GM18873 (cell line): ENCODE results near the gene RASAL2.
"Not testable (repeated sequence)": the region's sequence is repeated elsewhere in the genome, so short reads cannot be mapped to it uniquely, and the experiment has no call there.

Source experiments
- ATAC-seq: cut with Tn5 transposase; IDR thresholded peaks from one replicate; pipeline ENCODE4 v1.9.1; 2021; ENCODE audit warnings: mild to moderate bottlenecking, moderate library complexity, moderate number of reproducible peaks; ENCODE audit not compliant: unreplicated experiment, low FRiP score

RASAL2 gene

DNA sequence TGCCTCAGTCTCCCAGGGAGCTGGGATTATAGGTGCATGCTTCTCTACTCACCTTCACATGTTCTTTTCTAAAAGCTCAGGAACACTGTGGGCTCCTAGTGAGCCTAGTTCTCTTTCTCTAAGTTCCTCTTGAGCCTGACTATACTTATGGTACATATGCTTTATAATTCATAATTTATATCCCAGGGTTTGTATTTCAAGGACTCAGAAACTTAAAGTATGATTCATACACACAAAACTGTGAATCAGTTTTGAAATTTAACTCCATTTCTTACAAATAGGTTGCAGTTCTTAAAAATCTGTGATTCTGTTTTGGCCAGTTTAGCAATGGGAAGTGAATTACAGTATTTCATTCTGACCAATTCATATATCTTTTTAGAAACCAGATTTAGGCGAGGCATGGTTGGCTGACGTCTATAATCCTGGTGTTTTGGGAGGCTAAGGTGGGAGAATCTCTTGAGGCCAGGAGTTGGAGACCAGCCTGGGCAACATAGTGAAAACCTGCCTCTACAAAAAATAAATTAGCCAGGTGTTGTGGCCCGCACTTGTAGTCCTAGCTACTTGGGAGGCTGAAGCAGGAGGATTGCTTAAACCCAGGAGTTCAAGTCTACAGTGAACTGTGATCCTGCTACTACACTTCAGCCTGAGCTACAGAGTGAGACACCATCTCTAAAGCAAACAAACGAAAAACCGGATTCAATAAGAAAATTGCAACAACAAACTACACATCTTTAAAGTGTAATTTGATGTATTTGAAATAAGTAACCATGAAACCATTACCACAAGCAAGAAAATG, 15.6 kb downstream of the RASAL2 start:
- no peak for ATAC-seq

GRCh38 chr1:178115260-178115659, 21.4 kb downstream of the RASAL2 start:
- no peak for ATAC-seq

- ATAC-seq: no peak
Measured at GRCh38 chr1:178118524-178118923, 24.6 kb downstream of the RASAL2 start.

DNA sequence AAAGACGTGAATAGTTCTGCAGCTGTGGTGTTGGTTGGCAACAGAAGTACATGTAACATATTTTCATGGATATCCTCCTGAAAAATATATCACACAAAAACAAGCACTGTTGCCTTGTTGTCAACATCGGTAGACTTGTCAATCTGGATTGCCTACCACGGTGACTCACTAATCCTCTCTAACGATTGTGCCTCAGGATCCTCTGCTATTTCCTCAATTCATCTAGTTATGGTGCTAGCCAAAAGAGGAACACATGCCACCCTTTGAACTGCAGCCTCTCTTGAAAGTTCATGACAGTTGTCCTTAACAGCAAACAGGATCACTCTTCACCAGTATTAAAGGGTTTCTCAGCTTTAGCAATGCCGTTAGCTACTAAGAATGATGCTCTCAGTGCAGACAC, 25.7 kb downstream of the RASAL2 start:
- ATAC-seq: no peak

- no peak for ATAC-seq
Measured at GRCh38 chr1:178120088-178120487, 26.2 kb downstream of the RASAL2 start.

DNA sequence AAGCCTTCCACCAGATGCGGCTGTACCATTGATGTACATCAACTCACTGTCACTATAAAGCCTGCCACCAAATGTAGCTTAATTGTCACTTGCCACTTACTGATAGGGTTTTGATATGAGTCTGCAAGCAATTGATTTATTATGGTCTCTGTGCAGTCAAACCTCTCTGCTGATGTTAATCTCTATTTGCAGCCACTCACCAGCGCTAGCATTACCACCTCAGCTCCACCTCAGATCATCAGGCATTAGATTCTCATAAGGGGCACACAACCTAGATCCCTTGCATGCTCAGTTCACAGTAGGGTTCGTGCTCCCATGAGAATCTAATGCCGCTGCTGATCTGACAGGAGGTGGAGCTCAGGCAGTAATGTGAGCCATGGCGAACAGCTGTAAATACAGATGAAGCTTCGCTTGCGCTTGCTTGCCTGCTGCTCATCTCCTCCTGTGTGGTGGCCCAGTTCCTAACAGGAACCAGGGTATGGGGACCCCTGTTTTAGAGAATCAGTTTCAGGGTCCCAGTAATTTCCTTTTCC, 26.7 kb downstream of the RASAL2 start:
- not testable (repeated sequence) for ATAC-seq

DNA sequence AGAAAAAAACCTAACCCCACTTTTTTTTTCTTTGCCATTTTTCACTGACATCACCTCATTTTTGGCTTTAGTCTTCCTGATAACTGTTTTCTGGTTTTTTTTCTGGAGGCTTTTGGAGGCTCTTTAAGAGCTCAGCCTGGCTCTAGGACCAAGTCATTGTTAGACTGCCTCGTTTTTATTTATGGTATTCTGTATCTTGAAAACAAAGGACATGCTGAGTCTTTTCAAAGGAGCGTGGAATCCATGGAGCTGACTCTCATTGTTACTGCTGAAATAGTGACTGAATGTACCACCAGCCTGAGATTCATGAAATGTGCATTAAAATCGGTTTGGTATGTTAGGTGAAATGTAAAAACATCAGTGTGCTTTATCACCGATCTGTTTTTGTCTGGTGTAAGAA, 28.0 kb downstream of the RASAL2 start:
- ATAC-seq: no peak

GRCh38 chr1:178122283-178122682, 28.4 kb downstream of the RASAL2 start:
- ATAC-seq: no peak

DNA sequence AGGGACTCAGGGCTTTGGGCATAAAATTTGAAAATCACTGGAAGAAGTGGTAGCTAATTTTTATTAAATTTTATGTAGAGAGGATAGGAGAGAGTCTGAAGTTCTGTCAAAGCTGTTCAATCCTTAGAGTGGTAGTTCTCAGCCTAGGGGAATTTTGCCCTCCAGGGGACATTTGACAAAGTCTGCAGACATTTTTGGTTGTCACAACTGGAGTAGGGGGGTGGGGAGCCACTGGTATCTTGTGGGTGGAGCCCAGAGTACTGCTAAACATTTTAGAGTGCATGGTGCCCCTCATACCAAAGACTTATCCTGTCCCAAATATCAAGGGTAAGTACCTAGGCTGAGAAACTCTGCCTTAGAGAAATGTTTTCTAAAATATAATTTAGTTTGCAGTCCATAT, 30.2 kb downstream of the RASAL2 start:
- no peak for ATAC-seq

GRCh38 chr1:178126261-178126660, 32.4 kb downstream of the RASAL2 start:
- no peak for ATAC-seq

DNA sequence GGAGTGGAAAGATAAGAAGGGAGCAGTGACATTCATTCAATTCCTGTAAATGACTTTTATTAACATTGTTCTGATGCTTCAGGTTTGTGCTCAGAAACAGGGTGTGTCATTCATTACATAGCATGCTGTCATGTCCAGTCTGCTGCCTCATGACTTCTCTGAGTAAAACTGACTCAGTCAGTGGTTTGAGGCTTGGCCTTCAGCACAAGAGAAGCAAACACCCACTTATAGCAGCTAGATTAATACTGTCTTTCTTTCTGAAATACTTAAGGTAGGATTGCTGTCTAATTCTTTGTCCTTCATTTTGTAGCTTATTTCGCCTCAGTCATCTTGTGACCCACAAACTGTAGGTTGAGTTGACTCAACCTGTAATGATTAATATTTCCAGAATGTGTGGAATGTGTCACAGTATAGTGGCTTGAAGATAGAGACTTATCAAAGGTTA, 32.9 kb downstream of the RASAL2 start:
- ATAC-seq: no peak

DNA sequence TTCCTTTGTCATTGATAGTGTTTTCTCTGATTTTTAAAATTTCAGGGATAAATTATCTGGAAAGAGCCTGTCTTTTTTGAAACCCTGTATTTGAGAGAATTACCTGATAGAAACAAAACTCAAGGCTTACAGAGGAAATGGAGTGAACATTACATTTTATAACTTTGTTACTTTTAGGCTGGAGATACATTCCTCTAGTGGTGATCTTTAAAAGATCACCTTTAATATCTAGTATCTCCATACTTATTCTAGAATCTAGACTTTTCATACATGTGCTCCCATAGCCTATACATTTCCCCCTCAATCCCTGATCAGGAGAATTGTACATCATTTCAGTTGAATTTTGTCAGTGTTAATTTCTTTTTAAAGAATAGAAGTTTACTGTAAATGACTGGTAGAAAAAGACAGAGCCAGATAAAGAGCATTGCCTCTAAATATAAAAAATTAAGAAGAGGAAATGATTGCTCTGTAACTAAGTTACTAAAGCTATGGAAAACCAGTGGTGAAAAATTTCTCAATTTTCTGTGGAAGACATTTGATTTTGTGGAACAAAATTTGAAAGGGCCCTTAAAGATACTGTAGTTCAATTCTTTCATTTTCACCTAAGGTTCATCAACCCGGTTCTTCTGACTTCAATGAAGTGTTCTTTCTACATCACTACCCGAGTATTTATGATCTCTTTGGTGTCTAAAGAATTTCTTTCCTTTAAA, 33.7 kb downstream of the RASAL2 start:
- no peak for ATAC-seq

GRCh38 chr1:178133239-178133989, 39.5 kb downstream of the RASAL2 start:
- ATAC-seq: no peak

DNA sequence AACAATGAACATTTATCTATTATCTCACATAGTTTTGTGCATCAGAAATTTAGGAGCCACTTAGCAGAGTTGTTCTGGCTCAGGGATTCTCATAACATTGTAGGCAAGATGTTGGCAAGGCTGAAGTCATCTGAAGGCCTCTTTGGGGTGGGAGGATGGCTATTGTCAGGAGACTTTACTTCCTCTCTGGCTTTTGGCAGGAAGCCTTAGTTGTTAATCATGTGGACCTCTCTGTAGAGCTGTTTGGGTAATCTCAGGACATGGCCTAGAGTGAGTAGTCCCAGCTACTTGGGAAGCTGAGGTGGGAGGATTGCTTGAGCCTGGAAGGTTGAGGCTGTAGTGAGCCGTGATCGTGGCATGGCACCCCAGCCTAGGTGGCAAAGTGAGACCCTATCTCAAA, 40.2 kb downstream of the RASAL2 start:
- ATAC-seq: no peak

DNA sequence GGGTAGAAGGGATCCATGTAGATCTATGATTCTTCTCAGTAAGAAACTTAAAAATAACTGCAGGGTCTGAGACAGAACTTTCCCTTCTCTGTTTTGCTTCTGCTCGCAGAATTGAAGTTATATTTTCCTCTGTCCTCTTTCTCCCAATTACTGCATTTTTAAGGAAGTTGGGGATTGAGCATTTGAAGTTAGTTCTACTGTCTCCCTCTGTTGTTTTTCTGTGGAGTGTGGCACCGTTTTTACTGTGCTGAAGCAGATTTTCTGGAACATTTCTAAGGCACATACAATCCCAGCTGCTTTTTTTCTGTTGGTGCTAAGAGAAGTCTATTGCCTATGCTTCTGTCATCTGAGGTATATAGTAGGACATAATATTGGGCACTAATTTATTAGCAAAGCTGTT, 43.3 kb downstream of the RASAL2 start:
- ATAC-seq: no peak

DNA sequence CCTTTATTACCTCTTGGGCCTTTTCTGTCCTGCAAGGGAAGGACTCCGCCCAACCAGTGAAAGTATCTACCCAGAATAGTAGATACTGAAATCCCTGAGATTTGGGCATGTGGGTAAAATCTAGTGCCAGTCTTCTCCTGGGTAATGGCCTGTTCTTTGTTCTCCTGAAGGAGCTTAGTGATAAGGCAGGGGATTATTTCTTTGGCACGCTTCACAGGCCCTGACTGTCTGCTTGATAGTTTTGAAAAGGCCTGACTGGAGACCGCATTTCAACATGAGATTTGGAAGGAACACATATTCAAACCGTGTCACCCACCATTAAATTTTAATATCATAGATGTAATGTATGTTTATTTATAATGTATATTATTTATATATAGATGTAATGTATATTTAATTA, 48.9 kb downstream of the RASAL2 start:
- no peak for ATAC-seq

DNA sequence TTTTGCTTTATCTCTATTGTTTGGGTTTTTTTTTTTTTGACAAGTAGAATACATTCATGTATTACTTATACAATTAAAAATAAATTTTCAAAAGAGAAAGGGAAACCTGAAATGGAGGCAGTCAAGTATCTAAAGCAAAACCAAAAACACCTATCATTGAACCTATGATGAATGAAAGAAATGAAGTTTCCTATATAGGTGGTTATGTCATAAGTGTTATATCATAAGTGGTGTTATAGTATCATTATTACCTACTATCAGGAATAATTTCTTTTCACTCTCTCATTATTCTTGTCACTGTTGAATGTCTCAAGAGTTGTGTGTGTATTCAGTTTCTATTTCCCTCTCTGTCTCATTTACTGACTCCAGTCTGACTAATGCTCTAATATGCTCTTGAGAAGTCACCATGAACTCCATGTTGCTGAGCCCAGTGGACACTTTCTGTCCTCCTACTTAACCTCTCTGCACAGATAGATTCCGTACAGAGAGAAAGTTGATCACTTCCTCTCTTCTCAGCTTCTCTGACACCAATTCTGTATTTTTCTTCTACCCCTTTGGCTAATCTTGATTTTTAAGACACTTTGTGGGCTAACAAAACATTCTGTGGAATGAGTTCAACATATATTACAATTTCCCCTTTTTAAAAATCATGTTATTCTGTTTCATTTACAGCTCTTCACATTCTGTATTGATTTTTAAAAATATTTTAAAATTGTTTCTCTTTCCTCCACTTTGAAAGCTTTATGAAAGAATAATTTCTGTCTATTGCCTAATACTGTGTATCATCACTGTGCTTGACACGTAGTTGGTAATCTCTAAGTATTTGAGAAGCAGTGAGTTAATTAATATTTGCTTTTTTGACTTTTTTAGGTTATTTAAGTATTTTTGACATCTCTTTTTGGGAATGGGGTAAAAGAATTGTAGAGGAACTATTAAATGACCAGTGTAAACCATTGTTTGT, 50.1 kb downstream of the RASAL2 start:
- no peak for ATAC-seq

- ATAC-seq: no peak
Measured at GRCh38 chr1:178145605-178146004, 51.7 kb downstream of the RASAL2 start.

GRCh38 chr1:178146436-178146835, 52.5 kb downstream of the RASAL2 start:
- ATAC-seq: no peak

DNA sequence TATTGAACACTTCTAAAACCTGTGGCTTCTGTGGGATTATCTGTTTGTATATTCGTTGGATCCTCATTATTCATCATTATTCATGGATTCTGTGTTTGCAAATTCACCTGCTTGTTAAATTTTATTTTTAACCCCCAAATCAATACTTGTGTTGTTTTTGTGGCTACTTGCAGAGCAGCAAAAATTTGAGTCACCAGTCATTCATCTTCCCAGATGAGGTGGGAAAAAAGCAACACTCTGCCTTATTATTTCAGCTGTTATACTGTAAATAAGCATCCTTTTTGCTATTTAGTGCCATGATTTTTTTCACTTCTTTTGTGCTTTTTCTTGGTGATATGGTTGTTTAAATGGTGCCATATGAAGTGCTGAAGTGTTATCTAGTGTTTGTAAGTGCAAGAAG, 56.7 kb downstream of the RASAL2 start:
- no peak for ATAC-seq
